Mucosa of gallbladder (tissue), 1 donor: ENCODE data around the gene TEX22. TPM values are rescaled to one million over a fixed set of nuclear protein-coding genes. Genes with fewer than 3 reads are reported as not detected.

ENCODE experiments used
- DNase-seq: peaks from one replicate; pipeline ENCODE4 v3.0.0-alpha.2; 2020; ENCODE audit warnings: low spot score
- total RNA-seq: library from RNA; stranded (reverse); gene quantifications from one replicate; pipeline ENCODE4 v1.2.1, GENCODE V29; 2021
- donor health status: DM: no; HTN: no; CAD: no.

Gene TEX22
- total RNA-seq, 1 donor from 2014 or later = 2.6 TPM

DNA sequence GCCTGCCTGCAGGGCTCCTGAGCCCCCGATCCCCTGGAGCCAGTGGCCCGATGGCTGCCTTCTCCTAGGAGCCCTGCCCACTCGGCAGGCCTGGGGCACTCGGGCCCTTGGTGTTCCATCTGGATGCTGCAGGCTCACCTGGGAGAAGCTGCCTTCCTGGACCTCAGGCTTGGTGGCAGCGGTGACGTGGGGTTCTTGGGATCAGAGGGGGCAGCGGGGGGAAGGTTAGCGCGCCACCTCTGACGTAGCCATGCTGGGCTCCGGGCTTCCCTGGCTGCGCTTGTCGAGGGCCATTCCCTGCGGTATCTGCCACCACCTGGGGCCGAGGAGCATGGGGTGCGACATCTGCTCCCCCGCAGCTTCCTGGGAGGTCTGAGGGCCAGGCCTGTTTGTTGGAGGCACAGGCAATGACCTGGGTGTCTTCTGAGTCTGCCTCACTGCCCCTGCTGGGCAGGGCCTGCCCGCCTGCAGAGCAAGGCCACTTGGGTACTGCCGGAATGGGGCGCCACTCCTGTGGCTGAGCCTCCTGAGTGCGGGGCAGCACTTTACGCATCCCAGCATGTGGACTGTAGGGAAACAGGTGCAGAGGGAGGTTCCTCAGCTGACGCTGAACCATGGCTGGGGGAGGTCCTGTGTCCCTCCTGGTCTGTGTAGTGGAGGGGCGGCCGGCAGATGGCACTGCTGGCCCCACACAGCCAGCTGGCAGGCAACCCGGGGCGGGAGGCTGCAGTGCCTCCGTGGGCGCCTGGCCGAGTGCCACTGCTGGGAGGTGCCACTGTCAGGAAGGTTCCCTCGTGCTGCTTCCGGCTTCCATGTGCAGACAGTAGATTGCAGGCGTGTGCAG lies 41.6 kb downstream of the TEX22 start:
- DNase-seq = no peak

GRCh38 chr14:105440554-105440900 lies 42.2 kb downstream of the TEX22 start:
- no peak for DNase-seq

DNA sequence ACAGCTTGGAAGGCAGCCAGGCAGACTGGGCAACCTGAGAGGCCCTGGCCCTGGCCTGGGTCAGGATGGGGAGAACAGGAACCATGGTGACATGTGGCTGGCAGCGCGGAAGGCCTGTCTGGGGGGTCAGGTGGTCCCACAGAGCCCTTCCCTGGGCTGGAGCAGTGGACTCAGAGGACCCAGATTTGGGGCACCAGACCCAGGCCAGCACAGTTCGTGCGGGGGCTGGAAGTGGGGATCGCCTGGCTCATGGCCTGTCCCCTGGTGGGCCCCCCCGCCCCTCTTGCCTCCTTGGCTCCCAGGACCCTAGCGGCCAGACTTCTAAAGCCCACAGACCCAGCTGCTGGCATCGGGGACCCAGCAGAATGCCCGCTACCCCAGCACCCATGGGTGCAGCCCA lies 42.7 kb downstream of the TEX22 start:
- DNase-seq = no peak

- DNase-seq = no peak
These were observed 43.8 kb downstream of the TEX22 start for GRCh38 chr14:105442125-105442524.

- DNase-seq = no peak
These were observed 44.5 kb downstream of the TEX22 start for GRCh38 chr14:105442834-105443233.

GRCh38 chr14:105444859-105445258 lies 46.5 kb downstream of the TEX22 start:
- no peak for DNase-seq

- no peak for DNase-seq
These were observed 47.0 kb downstream of the TEX22 start for GRCh38 chr14:105445290-105445689.

- no peak for DNase-seq
These were observed 47.8 kb downstream of the TEX22 start for GRCh38 chr14:105445901-105446845.

DNA sequence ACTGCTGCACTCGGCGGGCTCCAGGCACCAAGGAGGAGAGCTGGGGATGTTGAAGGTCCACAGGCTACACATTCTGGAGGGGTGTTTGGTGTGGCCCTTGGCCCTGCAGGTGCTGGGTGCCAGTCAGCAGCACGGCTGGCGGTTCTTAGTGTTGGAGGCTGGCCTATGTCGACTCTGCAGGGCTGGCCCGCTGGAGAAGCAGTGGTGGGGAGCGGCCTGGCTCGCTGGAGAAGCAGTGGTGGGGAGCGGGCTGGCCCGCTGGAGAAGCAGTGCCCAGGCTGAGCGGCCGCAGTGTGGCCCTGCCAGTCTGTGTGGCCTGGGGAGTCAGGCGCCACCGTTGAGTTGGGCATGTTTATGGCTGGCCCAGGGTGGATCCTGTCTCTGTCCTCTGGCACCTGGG lies 48.6 kb downstream of the TEX22 start:
- no peak for DNase-seq

DNA sequence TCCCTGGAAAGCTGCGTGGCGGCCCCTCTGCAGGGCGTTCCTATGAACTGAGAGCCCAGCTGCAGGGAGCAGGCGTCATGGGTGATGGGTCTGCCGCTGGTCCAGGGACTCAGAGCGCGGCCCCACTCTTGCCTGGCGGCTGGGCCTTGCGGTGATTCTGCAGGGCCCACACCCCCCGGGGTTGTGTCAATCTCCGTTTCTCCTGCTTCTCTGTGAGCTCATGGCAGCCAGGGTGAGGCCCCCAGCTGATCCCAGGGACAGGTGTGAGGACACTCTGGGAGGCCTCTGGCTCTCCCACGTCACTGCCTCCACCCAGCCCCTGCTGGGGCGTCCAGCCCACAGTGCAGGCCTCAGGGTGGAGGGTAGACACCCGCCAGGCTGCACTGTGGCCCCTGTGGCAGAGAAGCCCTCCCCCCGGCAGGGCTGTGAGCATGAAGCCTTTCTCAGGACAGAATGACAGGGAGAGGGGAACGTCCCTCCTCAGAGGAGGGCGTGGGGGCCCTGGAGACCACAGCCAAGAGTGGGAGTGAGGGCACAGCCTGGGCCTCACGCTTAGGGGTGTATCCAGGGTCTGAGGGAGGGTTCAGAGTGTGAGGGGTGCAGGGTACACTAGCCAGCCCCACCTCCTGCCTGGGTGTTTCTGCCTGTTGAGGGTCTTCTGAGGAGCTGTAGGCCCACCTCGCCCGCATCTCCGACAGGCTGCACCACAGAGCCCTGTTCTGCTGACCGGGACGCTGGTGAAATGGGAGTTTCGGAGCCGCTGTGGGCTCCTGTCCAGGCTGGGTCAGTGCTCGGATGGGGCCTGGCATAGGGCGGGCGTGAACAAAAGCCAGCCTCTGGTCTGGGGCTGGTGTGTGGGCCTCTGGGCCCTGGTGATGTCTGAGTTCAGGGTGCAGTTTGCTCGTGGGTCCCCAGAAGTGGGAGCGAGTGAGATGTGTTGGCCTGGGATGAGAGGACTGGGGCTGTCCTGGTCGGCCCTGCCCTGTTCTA lies 49.6 kb downstream of the TEX22 start:
- DNase-seq = no peak

GRCh38 chr14:105448706-105449111 lies 50.4 kb downstream of the TEX22 start:
- peak; percentile 63 for DNase-seq

DNA sequence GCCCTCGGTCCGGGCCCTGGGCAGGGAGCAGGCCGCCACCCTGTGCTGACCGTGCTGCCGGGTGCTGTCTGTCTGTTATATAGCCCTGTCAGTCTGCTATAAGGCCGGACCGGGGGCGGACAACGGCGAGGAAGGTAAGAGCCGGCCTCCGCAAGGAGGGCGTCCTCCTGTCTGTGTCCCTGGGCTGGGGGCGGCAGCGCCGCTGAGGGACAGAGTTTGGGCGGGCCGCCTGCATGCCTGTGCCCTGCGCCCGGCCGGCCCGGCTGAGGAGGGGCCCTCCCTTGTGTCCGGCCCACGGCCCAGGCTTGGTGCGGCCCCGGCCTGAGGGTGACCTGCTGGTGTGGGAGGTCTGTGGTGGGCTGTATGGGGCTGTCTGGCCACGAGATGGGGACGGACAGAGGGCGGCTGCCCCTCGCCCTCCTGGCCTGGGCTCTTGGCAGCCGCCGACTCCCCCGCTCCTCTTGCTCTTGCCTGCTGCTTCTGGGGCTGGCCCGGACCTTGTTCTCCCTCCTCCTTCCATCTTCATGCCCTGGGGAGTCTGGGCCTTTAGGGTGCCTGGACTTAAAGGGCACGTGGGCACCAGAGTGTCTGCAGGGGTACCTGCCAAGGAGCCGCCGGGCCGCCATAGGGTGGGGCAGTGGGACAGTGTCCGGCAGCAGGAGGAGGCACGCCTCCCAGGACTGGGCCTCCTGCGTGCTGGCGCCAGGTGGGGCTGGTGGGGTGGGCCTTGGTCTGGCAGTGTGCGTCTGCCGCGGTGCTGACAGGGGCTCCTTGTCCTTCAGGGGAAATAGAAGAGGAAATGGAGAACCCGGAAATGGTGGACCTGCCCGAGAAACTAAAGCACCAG lies 51.2 kb downstream of the TEX22 start:
- no peak for DNase-seq

DNA sequence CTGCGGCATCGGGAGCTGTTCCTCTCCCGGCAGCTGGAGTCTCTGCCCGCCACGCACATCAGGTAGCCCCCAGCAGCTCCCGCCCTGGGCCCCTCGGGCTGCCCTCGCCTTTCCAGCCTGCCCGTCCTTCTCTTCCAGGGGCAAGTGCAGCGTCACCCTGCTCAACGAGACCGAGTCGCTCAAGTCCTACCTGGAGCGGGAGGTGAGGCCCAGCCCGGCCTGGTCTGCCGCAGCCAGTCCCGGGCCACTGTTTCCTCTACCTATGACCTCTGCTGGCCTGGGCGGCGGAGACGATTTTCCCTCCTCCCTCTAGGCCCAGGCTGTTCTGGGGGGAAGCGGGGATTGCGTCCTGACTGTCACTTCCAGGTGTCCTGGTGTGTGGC lies 51.8 kb downstream of the TEX22 start:
- no peak for DNase-seq

DNA sequence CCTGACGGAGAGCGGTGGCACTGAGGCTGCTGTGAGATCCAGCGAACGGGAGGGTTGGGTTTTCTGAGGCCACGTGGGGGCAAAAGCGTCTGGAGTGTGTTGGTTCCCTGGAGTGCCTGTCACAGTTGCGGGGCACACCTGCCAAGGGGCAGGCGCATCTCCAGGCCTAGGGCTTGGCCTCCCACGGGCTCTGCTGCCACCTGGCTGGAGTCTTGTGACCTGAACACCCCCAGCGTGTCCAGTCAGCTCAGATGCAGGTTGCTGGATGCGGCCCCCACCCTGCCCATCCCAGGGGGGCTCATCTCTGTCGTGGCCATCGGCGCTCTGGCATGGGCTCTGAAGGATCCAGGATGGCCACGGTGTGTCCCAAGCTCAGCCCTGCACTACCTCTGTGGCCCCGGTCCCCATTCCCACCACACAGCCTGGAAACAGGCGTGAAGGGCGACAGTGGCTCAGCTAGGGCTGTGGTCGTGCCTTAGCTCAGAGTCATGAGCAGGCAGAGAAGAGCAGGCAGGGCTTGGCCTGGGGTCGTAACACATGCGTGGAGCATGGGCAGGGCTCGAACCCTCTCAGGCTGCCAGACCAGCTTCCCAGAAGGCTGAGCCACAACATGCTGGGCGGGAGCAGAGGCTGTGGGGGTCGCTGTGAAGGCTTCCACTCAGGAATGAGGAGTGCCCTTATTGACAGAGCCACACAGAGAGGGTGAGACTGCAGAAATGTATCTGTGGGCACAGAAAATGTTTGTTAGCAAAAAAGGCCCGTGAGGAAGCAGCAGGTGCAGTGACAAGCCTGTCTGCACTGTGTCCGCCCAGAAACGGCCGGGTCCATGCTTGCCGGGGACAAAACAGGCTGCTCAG lies 52.8 kb downstream of the TEX22 start:
- no peak for DNase-seq

DNA sequence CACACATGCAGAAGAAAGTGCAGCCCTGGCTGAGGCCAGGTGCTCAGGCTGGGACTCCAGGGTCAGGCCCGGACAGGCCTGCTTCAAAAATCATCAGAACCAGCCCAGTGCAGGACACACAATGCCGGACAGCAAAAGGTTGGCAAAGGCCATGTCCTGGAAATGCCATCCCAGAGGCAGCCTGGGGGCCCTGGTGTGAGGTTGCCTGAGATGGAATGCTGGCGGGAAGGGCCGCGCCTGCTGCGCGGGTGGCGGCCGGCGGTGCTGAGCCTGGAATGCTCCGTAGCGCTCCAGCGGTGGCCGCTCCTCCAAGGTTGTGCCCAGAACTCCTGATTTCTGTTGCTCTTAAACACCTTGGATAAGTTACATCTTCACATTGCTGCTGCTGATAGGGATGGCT lies 54.6 kb downstream of the TEX22 start:
- DNase-seq = no peak

DNA sequence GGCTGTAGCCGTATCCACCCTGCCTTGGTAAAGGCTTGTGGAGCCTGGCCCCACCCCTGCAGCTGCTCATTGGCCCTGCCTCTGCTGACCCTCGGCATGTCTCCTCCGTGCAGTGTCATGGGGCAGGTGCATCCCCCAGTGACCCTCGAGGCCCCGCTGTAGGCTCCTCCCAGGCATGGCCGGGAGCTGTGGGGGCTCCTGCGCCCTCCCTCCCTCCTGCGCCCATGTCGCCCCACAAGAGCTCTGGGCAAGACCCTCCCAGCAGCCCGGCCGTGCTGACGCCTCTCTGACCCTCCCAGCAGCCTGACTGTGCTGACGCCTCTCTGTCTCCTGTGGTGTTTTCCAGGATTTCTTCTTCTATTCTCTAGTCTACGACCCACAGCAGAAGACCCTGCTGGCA lies 55.5 kb downstream of the TEX22 start:
- DNase-seq = no peak

DNA sequence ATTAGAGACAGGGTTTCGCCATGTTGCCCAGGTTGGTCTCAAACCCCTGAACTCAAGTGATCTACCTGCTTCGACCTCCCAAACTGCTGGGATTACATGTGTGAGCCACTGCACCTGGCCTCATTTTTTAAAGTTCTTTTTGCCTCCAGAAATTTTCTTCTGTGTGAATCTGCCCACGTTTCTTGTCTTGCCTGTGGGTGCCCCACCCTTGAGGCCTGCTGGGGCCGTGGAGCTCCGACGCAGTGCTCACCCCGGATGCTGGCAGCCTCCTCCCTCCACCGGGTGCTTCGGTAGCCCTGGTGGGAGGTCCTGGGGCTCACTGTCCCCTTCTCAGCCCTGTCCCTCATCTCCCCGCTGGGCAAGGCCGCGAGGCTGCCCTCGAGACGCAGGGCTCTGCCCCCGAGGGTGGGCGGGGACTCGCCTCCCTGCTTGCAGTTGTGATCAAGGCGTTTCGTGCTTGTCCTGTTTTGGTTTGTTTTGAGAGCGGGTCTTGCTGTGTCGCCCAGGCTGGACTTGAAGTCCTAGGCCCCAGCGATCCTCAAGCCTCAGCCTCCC lies 56.8 kb downstream of the TEX22 start:
- no peak for DNase-seq

DNA sequence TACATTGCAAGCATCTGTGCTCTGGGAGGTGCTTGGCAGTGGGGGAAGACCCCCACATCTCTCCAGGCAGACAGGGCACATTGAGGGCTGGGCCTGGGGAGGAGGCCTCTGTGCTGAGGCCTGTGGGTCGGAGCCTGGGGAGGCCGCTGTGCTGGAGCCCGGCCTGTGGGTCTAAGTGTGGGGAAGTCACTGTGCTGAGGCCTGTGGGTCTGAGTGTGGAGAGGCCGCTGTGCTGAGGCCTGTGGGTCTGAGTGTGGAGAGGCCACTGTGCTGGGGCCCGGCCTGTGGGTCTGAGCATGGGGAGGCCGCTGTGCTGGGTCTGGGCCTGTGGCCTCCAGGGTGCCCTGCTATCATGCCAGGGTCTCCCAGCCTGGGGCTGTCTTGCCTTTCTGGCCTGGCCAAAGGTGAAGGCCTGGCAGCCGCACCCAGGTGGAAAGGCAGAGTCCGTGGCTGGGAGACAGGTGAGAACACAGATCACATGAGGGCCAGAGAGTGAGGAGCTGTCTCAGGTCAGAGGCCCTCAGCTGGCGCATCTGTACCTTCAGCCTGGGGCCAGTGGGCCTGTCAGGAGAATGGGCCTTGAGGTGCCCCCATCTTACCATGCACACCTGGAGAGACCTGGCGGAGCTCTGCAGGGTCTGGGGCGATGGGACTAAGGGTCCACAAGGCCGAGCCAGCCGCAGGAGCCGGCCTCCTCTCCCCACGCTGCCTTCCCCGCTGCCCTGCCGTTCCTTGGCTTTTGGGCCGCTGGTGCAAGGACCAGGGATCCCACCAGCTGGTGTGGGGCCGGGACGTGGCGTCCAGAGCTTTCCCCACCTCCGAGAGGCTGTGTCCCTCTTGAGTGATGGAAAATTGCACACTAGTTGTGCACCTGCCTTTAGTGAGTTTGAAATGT lies 57.7 kb downstream of the TEX22 start:
- DNase-seq = no peak
